Loucy (cell line): ENCODE results near the gene LNPEP.

Experiments used
- H2AFZ ChIP-seq: fragments of 200-600 bp; sonication (generic); 2 replicates; pipeline ENCODE4 v1.6.0; 2016; ENCODE audit warnings: antibody characterized with exemption, mild to moderate bottlenecking, low read length, moderate library complexity
- H3F3A ChIP-seq: fragments of 200-600 bp; 2 replicates; pipeline ENCODE4 v1.6.0; 2016; ENCODE audit warnings: antibody characterized with exemption, low read depth, mild to moderate bottlenecking
- H3K27me3 ChIP-seq: fragments of 200-600 bp; sonication (generic); 2 replicates; pipeline ENCODE4 v1.6.1; 2014; ENCODE audit warnings: low read length, mild to moderate bottlenecking; ENCODE audit not compliant: insufficient read depth, poor library complexity, severe bottlenecking
- H3K36me3 ChIP-seq: fragments of 200-600 bp; sonication (generic); 2 replicates; pipeline ENCODE4 v1.6.1; 2016; ENCODE audit warnings: low read length; ENCODE audit not compliant: insufficient read depth
- H3K4me1 ChIP-seq: fragments of 200-600 bp; sonication (generic); 2 replicates; pipeline ENCODE4 v1.5.1; 2014; ENCODE audit warnings: low read length, mild to moderate bottlenecking; ENCODE audit not compliant: insufficient read depth, poor library complexity, severe bottlenecking
- H3K4me2 ChIP-seq: fragments of 200-600 bp; sonication (generic); 2 replicates; pipeline ENCODE4 v1.6.0; 2014; ENCODE audit warnings: antibody characterized with exemption, low read length, low read depth, mild to moderate bottlenecking; ENCODE audit not compliant: poor library complexity, severe bottlenecking
- H3K4me3 ChIP-seq: fragments of 200-600 bp; sonication (generic); 2 replicates; pipeline ENCODE4 v1.5.1; 2014; ENCODE audit warnings: low read length, mild to moderate bottlenecking, mixed read lengths; ENCODE audit not compliant: poor library complexity, severe bottlenecking
- H3K79me2 ChIP-seq: fragments of 200-600 bp; sonication (generic); 2 replicates; pipeline ENCODE4 v1.6.1; 2014; ENCODE audit warnings: low read length; ENCODE audit not compliant: insufficient read depth
- H3K9ac ChIP-seq: fragments of 200-600 bp; sonication (generic); 2 replicates; pipeline ENCODE4 v1.6.0; 2014; ENCODE audit warnings: mild to moderate bottlenecking, low read depth, low read length, moderate library complexity; ENCODE audit not compliant: poor library complexity, severe bottlenecking
- H3K9me2 ChIP-seq: fragments of 200-600 bp; sonication (generic); replicated peaks from 2 replicates; pipeline ENCODE4 v1.6.1; 2016; ENCODE audit warnings: low read depth, low read length, mixed read lengths
- H3K9me3 ChIP-seq: fragments of 200-600 bp; sonication (generic); 2 replicates; pipeline ENCODE4 v1.6.1; 2014; ENCODE audit warnings: mild to moderate bottlenecking, antibody characterized with exemption, low read length, low read depth; ENCODE audit not compliant: insufficient read depth
- H4K20me1 ChIP-seq: fragments of 200-600 bp; sonication (generic); 2 replicates; pipeline ENCODE4 v1.6.0; 2014; ENCODE audit warnings: antibody characterized with exemption, low read length, mild to moderate bottlenecking; ENCODE audit not compliant: insufficient read depth, poor library complexity, severe bottlenecking
- CTCF ChIP-seq: fragments of 200-600 bp; sonication (generic); conservative IDR thresholded peaks from 2 replicates; pipeline ENCODE4 v1.5.1; 2014; ENCODE audit warnings: mild to moderate bottlenecking, antibody characterized with exemption, low read length
- EZH2phosphoT487 ChIP-seq: fragments of 200-600 bp; IDR thresholded peaks from 2 replicates; pipeline ENCODE4 v1.6.1; 2018; ENCODE audit warnings: antibody characterized with exemption, mild to moderate bottlenecking, moderate library complexity, borderline replicate concordance

The LNPEP gene

GRCh38 chr5:96935559-96936430 is at the start of gene LNPEP:
TSS of gene LNPEP (plus strand) at chr5:96936080. CDS start at chr5:96936156, 76 bp downstream.
- H3K9me2 ChIP-seq: no peaks in the 10 kb centered on the region
- H3K4me1 ChIP-seq: peaks cover 70% of the 10 kb centered on the region

GRCh38 chr5:96893342-96893741 is 42.5 kb upstream of the LNPEP start:
- H3K79me2 ChIP-seq: no peaks in the 10 kb centered on the region
- H3F3A ChIP-seq: no peaks in the 10 kb centered on the region
- no peaks in the 10 kb centered on the region for H3K9me3 ChIP-seq
- H3K4me1 ChIP-seq: peaks cover 26% of the 10 kb centered on the region
- no peaks in the 10 kb centered on the region for H3K36me3 ChIP-seq
- H3K9me2 ChIP-seq: no peaks in the 10 kb centered on the region
- TF ChIP-seq CTCF: no peak
- TF ChIP-seq EZH2phosphoT487: no peak
- H3K4me3 ChIP-seq: no peak overlapping the region
- H4K20me1 ChIP-seq: no peaks in the 10 kb centered on the region
- H3K4me2 ChIP-seq: no peak overlapping the region
- no peak overlapping the region for H3K9ac ChIP-seq
- no peaks in the 10 kb centered on the region for H3K27me3 ChIP-seq
- H2AFZ ChIP-seq: no peak overlapping the region

More at GRCh38 chr5:96935559-96936430, at the start of gene LNPEP:
- Histone ChIP-seq H3K4me3 (peak within 1 kb of the TSS; percentile 83), H3K36me3 (no peaks in the 10 kb centered on the region), H3F3A (0 out of 2 replicates have a peak, but pooled peaks cover 3% of the 10 kb centered on the region), H3K9ac (peak within 1 kb of the TSS; percentile 95), H2AFZ (peak within 1 kb of the TSS; percentile 87), H3K27me3 (no peaks in the 10 kb centered on the region), H3K9me3 (no peaks in the 10 kb centered on the region), H3K4me2 (peak within 1 kb of the TSS; percentile 94), H4K20me1 (peaks cover 40% of the 10 kb centered on the region), H3K79me2 (peaks cover 83% of the 10 kb centered on the region)
- TF ChIP-seq EZH2phosphoT487: no peak
- TF ChIP-seq CTCF: no peak

GRCh38 chr5:96896276-96896675 is 39.6 kb upstream of the LNPEP start:
- no peaks in the 10 kb centered on the region for H3K36me3 ChIP-seq
- no peaks in the 10 kb centered on the region for H3K27me3 ChIP-seq
- no peak overlapping the region for H3K9ac ChIP-seq
- TF ChIP-seq EZH2phosphoT487 (no peak), CTCF (no peak)
- no peaks in the 10 kb centered on the region for H4K20me1 ChIP-seq
- no peak overlapping the region for H3K4me3 ChIP-seq
- H2AFZ ChIP-seq: no peak overlapping the region
- no peaks in the 10 kb centered on the region for H3K9me3 ChIP-seq
- no peaks in the 10 kb centered on the region for H3F3A ChIP-seq
- peaks cover 26% of the 10 kb centered on the region for H3K4me1 ChIP-seq
- H3K9me2 ChIP-seq: no peaks in the 10 kb centered on the region
- peak overlapping the region; percentile 34 for H3K4me2 ChIP-seq
- no peaks in the 10 kb centered on the region for H3K79me2 ChIP-seq
